ENCODE data around the gene RABL3.

Gene RABL3

DNA sequence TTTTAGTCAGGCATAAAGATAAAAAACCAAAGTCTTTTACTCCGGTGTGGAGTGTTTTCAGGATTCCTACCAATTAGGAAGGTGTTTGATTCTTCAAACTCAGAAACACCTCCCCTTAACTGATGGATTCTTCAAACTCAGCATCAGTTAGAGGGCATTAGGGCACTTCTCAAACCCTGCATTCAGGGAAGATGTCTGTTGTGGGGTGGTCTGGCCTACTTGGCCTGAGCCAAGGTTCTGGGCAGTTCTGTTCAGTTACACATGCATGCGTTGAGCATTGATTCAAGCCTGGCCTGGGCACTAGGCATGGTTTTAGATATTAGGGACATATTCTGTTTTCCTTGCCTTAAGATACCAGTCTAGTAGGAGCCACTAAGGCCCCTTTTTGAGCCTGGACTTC lies 61.3 kb downstream of the RABL3 start:
- no peak overlapping the region for H3K9ac ChIP-seq (ENCODE audit: low read depth, low read length, poor library complexity, severe bottlenecking)
- TF ChIP-seq EZH2phosphoT487 (IDR thresholded peaks at IDR 0.05; ENCODE audit: borderline replicate concordance) = no peak
- TF ChIP-seq, protein P1, sequence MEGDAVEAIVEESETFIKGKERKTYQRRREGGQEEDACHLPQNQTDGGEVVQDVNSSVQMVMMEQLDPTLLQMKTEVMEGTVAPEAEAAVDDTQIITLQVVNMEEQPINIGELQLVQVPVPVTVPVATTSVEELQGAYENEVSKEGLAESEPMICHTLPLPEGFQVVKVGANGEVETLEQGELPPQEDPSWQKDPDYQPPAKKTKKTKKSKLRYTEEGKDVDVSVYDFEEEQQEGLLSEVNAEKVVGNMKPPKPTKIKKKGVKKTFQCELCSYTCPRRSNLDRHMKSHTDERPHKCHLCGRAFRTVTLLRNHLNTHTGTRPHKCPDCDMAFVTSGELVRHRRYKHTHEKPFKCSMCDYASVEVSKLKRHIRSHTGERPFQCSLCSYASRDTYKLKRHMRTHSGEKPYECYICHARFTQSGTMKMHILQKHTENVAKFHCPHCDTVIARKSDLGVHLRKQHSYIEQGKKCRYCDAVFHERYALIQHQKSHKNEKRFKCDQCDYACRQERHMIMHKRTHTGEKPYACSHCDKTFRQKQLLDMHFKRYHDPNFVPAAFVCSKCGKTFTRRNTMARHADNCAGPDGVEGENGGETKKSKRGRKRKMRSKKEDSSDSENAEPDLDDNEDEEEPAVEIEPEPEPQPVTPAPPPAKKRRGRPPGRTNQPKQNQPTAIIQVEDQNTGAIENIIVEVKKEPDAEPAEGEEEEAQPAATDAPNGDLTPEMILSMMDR (conservative IDR thresholded peaks at IDR 0.05; ENCODE audit: low read length) = no peak

DNA sequence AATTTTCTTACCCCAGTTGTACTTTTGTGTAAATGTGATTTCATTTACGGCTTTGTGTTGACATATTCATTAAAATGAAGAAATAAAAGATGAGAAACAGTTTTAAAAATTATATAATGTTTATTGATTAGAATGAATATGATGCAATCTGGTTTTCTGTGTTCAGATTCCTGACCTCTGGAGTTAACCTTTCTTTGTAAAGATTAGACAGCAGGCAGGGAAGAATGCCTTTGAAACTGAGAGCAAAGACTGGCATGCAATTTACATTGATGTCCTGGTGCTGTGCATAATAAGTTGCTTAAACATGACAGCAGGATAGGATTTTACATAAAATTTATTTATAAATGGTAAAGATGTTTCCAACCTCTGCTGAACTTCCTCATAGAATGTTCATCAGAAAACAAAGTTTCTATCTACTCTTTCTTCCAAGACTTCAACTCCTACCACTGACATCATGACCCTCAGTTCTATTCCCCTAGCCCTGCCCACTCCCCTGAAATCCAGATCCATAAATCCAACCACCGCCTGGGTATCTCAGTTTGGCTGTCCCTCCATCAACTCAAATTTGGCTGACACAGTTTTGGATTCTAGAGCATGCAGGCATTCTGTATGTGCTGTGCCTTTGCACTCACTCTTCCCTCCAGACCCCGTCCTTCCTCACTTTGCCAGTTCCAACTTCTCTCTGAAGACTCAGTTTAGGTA lies 62.0 kb downstream of the RABL3 start:
- H2AFZ ChIP-seq (ENCODE audit: low read length) = no peak overlapping the region
- no peak overlapping the region for H3K4me2 ChIP-seq (ENCODE audit: low read depth, low read length, poor library complexity, severe bottlenecking)
- no peaks in the 10 kb centered on the region for H3F3A ChIP-seq (ENCODE audit: low read depth)
- no peaks in the 10 kb centered on the region for H3K9me2 ChIP-seq (replicated peaks; ENCODE audit: low read depth, low read length)
- H3K4me1 ChIP-seq (ENCODE audit: insufficient read depth, low read length, poor library complexity, severe bottlenecking) = peaks cover 35% of the 10 kb centered on the region
- H3K79me2 ChIP-seq (ENCODE audit: insufficient read depth, low read length) = no peaks in the 10 kb centered on the region
- TF ChIP-seq EZH2phosphoT487 (IDR thresholded peaks at IDR 0.05; ENCODE audit: borderline replicate concordance) = no peak
- TF ChIP-seq, protein P1 (conservative IDR thresholded peaks at IDR 0.05; ENCODE audit: low read length) = no peak
- H3K27me3 ChIP-seq (ENCODE audit: insufficient read depth, low read length, poor library complexity, severe bottlenecking) = no peaks in the 10 kb centered on the region
- H3K9ac ChIP-seq (ENCODE audit: low read depth, low read length, poor library complexity, severe bottlenecking) = no peak overlapping the region
- no peaks in the 10 kb centered on the region for H3K9me3 ChIP-seq (ENCODE audit: insufficient read depth, low read depth, low read length)
- H3K36me3 ChIP-seq (ENCODE audit: insufficient read depth, low read length) = no peaks in the 10 kb centered on the region
- H4K20me1 ChIP-seq (ENCODE audit: insufficient read depth, low read length, poor library complexity, severe bottlenecking) = no peaks in the 10 kb centered on the region
- H3K4me3 ChIP-seq (ENCODE audit: low read length, poor library complexity, severe bottlenecking) = no peak overlapping the region

More for the DNA sequence above, 61.3 kb downstream of the RABL3 start:
- peaks cover 35% of the 10 kb centered on the region for H3K4me1 ChIP-seq (ENCODE audit: insufficient read depth, low read length, poor library complexity, severe bottlenecking)
- H3K36me3 ChIP-seq (ENCODE audit: insufficient read depth, low read length) = no peaks in the 10 kb centered on the region
- no peaks in the 10 kb centered on the region for H3K9me2 ChIP-seq (replicated peaks; ENCODE audit: low read depth, low read length)
- H3K4me3 ChIP-seq (ENCODE audit: low read length, poor library complexity, severe bottlenecking) = no peak overlapping the region
- H3K9me3 ChIP-seq (ENCODE audit: insufficient read depth, low read depth, low read length) = no peaks in the 10 kb centered on the region
- no peaks in the 10 kb centered on the region for H3F3A ChIP-seq (ENCODE audit: low read depth)
- H3K4me2 ChIP-seq (ENCODE audit: low read depth, low read length, poor library complexity, severe bottlenecking) = no peak overlapping the region
- no peaks in the 10 kb centered on the region for H4K20me1 ChIP-seq (ENCODE audit: insufficient read depth, low read length, poor library complexity, severe bottlenecking)
- no peak overlapping the region for H2AFZ ChIP-seq (ENCODE audit: low read length)
- no peaks in the 10 kb centered on the region for H3K79me2 ChIP-seq (ENCODE audit: insufficient read depth, low read length)
- no peaks in the 10 kb centered on the region for H3K27me3 ChIP-seq (ENCODE audit: insufficient read depth, low read length, poor library complexity, severe bottlenecking)

DNA sequence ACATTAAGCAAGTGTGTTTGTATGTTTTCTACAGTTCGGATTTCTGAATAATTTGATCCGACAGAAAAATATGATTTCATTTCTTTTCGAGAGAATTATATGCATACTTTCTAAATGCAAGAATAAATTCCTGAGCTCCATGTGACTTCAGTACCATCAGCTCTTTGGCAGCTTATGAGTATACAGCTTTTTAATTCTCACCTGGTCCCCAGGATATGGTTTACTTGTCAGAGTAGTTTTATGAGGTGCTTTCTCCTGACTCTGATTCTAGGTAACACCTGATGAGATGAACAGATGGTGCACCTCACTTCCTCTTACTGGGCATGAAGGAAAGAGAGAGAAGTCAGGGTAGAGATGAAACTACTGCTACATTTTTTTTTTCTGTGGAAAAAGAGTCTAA lies 63.3 kb downstream of the RABL3 start:
- Histone ChIP-seq H3K4me1 (ENCODE audit: insufficient read depth, low read length, poor library complexity, severe bottlenecking) (peaks cover 35% of the 10 kb centered on the region), H2AFZ (ENCODE audit: low read length) (no peak overlapping the region), H3K36me3 (ENCODE audit: insufficient read depth, low read length) (no peaks in the 10 kb centered on the region), H3K9ac (ENCODE audit: low read depth, low read length, poor library complexity, severe bottlenecking) (no peak overlapping the region), H3K9me3 (ENCODE audit: insufficient read depth, low read depth, low read length) (no peaks in the 10 kb centered on the region), H3K4me2 (ENCODE audit: low read depth, low read length, poor library complexity, severe bottlenecking) (peak overlapping the region; percentile 56), H4K20me1 (ENCODE audit: insufficient read depth, low read length, poor library complexity, severe bottlenecking) (no peaks in the 10 kb centered on the region), H3K4me3 (ENCODE audit: low read length, poor library complexity, severe bottlenecking) (peak overlapping the region; percentile 15), H3K9me2 (replicated peaks; ENCODE audit: low read depth, low read length) (no peaks in the 10 kb centered on the region), H3K79me2 (ENCODE audit: insufficient read depth, low read length) (no peaks in the 10 kb centered on the region), H3F3A (ENCODE audit: low read depth) (no peaks in the 10 kb centered on the region), H3K27me3 (ENCODE audit: insufficient read depth, low read length, poor library complexity, severe bottlenecking) (no peaks in the 10 kb centered on the region)
- TF ChIP-seq, protein P1 (conservative IDR thresholded peaks at IDR 0.05; ENCODE audit: low read length) = no peak
- TF ChIP-seq EZH2phosphoT487 (IDR thresholded peaks at IDR 0.05; ENCODE audit: borderline replicate concordance) = no peak
